Measurements from ENCODE around the gene TAGLN. TPM values are rescaled to one million over a fixed set of nuclear protein-coding genes. Genes with fewer than 3 reads are reported as not detected.

TAGLN gene
- total and polyA plus RNA-seq, 2 of the 8 experiments (the other 6 are each of a cell fraction or from before 2014, with no cell fraction given), result 140 to 300 TPM

GRCh38 chr11:117251506-117251905 is 52.3 kb downstream of the TAGLN start:
- no peaks in the 10 kb centered on the region for H3K27me3 ChIP-seq (replicated peaks in 1 of 4; ENCODE audit: control insufficient read depth in 3 of 4, extremely low read depth in 1 of 4, insufficient read depth in 3 of 4, low read length in 3 of 4)
- no peak overlapping the region for H4K91ac ChIP-seq (replicated peaks; ENCODE audit: insufficient read length, low read length)
- no peak for FAIRE-seq
- H4K20me1 ChIP-seq (replicated peaks in 1 of 2; ENCODE audit: control insufficient read depth in 1 of 2, insufficient read depth in 2 of 2, low read length in 2 of 2), result no peaks in the 10 kb centered on the region
- no peak for DNase-seq (ENCODE audit: low read depth in 1 of 2, low spot score in 2 of 2)
- peaks cover 4 to 35% (median 18%) of the 10 kb centered on the region in 4 experiments; a peak in 6 of 8 replicates for H3K36me3 ChIP-seq (ENCODE audit: control insufficient read depth in 2 of 4, insufficient read depth in 4 of 4, low read length in 3 of 4)
- H3K79me1 ChIP-seq (ENCODE audit: low read depth, low read length), result no peaks in the 10 kb centered on the region
- H2AK5ac ChIP-seq (ENCODE audit: low read depth, low read length), result no peak overlapping the region
- H3K23ac ChIP-seq (ENCODE audit: insufficient read length), result no peak overlapping the region
- H2AFZ ChIP-seq (ENCODE audit: low read length), result no peak overlapping the region
- H4K8ac ChIP-seq (ENCODE audit: extremely low read depth, insufficient read depth, low read length), result no peak overlapping the region
- no peak overlapping the region for H3K9ac ChIP-seq (replicated peaks in 1 of 4; ENCODE audit: extremely low read depth in 1 of 4, low read depth in 3 of 4, low read length in 3 of 4)
- no peaks in the 10 kb centered on the region for H3K9me3 ChIP-seq (ENCODE audit: insufficient read depth in 2 of 2, low read depth in 1 of 2, low read length in 1 of 2)
- POLR2A ChIA-PET (ENCODE audit: partially characterized antibody), result no interaction called here
- H3K4me3 ChIP-seq (ENCODE audit: extremely low read depth in 1 of 4, insufficient read depth in 2 of 4, low read depth in 3 of 4, low read length in 4 of 4), result no peak overlapping the region
- H2BK15ac ChIP-seq (ENCODE audit: low read length), result no peak overlapping the region
- H2BK5ac ChIP-seq (ENCODE audit: low read depth, low read length), result no peak overlapping the region
- H3K4me2 ChIP-seq (ENCODE audit: insufficient read depth in 1 of 2, low read depth in 2 of 2, low read length in 2 of 2), result no peak overlapping the region
- 89% methylated on average over 3 of the region's 10 CpGs; no CpG with 5 or more reads in 1 of the 2 experiments for WGBS, 2 experiments (ENCODE audit: extremely low coverage in 1 of 2, insufficient coverage in 1 of 2, insufficient read length in 1 of 2, insufficient replicate concordance in 2 of 2, low coverage in 1 of 2, low lambda C conversion rate in 2 of 2, missing lambda C conversion rate in 1 of 2)
- H2BK20ac ChIP-seq (ENCODE audit: low read length), result no peak overlapping the region
- H3K4ac ChIP-seq (replicated peaks; ENCODE audit: insufficient read length, low read depth, low read length), result no peak overlapping the region
- H3K18ac ChIP-seq (ENCODE audit: extremely low read depth, low read length), result no peak overlapping the region
- no peak overlapping the region for H3K56ac ChIP-seq (replicated peaks; ENCODE audit: insufficient read length, low read depth, low read length)
- H3K14ac ChIP-seq (ENCODE audit: insufficient read length), result no peak overlapping the region
- no peak overlapping the region for H3K27ac ChIP-seq (ENCODE audit: low read depth, low read length)
- no peak overlapping the region for H4K5ac ChIP-seq (ENCODE audit: insufficient read length, low read depth, low read length)
- no peaks in the 10 kb centered on the region for H3K4me1 ChIP-seq (replicated peaks in 1 of 4; ENCODE audit: control insufficient read depth in 3 of 4, insufficient read depth in 4 of 4, low read length in 3 of 4)
- H2BK12ac ChIP-seq (ENCODE audit: low read depth, low read length), result no peak overlapping the region
- CTCF ChIA-PET (ENCODE audit: partially characterized antibody), result no interaction called here
- no peaks in the 10 kb centered on the region for H3K23me2 ChIP-seq (ENCODE audit: low read depth, low read length)
- H3K79me2 ChIP-seq (ENCODE audit: control insufficient read depth in 1 of 2, insufficient read depth in 2 of 2, low read length in 2 of 2), result no peaks in the 10 kb centered on the region
- no peak overlapping the region for H2BK120ac ChIP-seq (replicated peaks; ENCODE audit: low read depth, low read length)
- TF ChIP-seq GABPA (IDR thresholded peaks at IDR 0.05; ENCODE audit: borderline replicate concordance, insufficient read depth, low read length) (no peak), SAP30 (IDR thresholded peaks at IDR 0.05; ENCODE audit: insufficient read depth, insufficient replicate concordance, low read length) (no peak), YY1 (IDR thresholded peaks at IDR 0.05; ENCODE audit: low read depth, low read length) (no peak), POU5F1 (IDR thresholded peaks at IDR 0.05; ENCODE audit: low read depth, low read length) (no peak), TBP (IDR thresholded peaks at IDR 0.05; ENCODE audit: low read depth, low read length) (no peak), EZH2 (IDR thresholded peaks at IDR 0.05; ENCODE audit: low read depth, low read length, severe bottlenecking) (no peak), POLR2AphosphoS5 (IDR thresholded peaks at IDR 0.05; ENCODE audit: low read depth, low read length) (no peak), SP1 (IDR thresholded peaks at IDR 0.05; ENCODE audit: low read depth, low read length) (no peak), MAFK (IDR thresholded peaks at IDR 0.05; ENCODE audit: low read depth, low read length) (no peak), SUZ12 (IDR thresholded peaks at IDR 0.05; ENCODE audit: low read length) (no peak), BCL11A (IDR thresholded peaks at IDR 0.05; ENCODE audit: low read depth in 2 of 2, low read length in 2 of 2) (no peak), SRF (IDR thresholded peaks at IDR 0.05; ENCODE audit: low read depth, low read length) (no peak)
